Stomach smooth muscle (tissue), 2 donors: ENCODE measurements around the gene RBM43.

Source experiments
- H3K27ac ChIP-seq: one replicate; pipeline ENCODE4 v1.7.0; 2013; ENCODE audit warnings: mild to moderate bottlenecking, low read length, inconsistent platforms
- H3K27me3 ChIP-seq, 2 donors: one replicate each; pipeline ENCODE4 v1.7.0; 2013; ENCODE audit warnings: low read length in 2 of 2; ENCODE audit not compliant: insufficient read depth in 2 of 2, control insufficient read depth in 1 of 2
- H3K36me3 ChIP-seq, 2 donors: one replicate each; pipeline ENCODE4 v1.7.0; 2013; ENCODE audit warnings: low read length in 2 of 2; ENCODE audit not compliant: control insufficient read depth in 2 of 2, insufficient read depth in 2 of 2
- H3K4me1 ChIP-seq: one replicate; pipeline ENCODE4 v1.7.0; 2013; ENCODE audit warnings: low read length; ENCODE audit not compliant: control insufficient read depth, insufficient read depth
- H3K4me3 ChIP-seq, 2 donors: one replicate each; pipeline ENCODE4 v1.7.0; 2013; ENCODE audit warnings: low read length in 2 of 2
- H3K9ac ChIP-seq, 2 donors: one replicate each; pipeline ENCODE4 v1.7.0; 2013; ENCODE audit warnings: low read length in 2 of 2, mild to moderate bottlenecking in 1 of 2
- H3K9me3 ChIP-seq, 2 donors: one replicate each; pipeline ENCODE4 v1.7.0; 2013; ENCODE audit warnings: low read length in 2 of 2; ENCODE audit not compliant: control insufficient read depth in 2 of 2
- donor health status: healthy.
- donor health status: Pancreatic carcinoma.

RBM43 gene

DNA sequence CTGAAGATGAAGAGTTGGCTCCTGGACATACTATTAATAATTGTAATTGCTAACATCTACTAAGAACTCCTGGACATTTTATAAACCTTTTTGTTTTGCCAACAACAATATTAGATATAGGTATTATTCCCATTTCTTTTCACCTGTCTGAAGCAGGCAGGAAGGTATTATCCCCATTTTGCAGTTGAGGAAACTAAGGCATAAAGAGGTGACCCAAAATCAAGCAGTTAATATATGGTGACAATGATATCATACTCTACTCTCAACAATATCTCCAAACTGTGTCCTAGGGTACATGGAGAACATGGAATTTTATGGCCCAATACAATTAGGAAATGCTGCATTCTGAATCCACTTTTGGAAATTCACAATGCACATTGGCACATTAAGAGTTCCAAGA is 29.6 kb upstream of the RBM43 start:
- Histone ChIP-seq H3K9ac (no peak overlapping the region), H3K4me1 (no peaks in the 10 kb centered on the region), H3K27me3 (no peaks in the 10 kb centered on the region), H3K4me3 (no peak overlapping the region), H3K9me3 (no peaks in the 10 kb centered on the region), H3K36me3 (no peaks in the 10 kb centered on the region), H3K27ac (no peak overlapping the region)

- H3K4me3 ChIP-seq, result peak overlapping the region; percentile 76 to 81
- no peaks in the 10 kb centered on the region for H3K36me3 ChIP-seq
- H3K9me3 ChIP-seq, result no peaks in the 10 kb centered on the region
- H3K4me1 ChIP-seq, result no peaks in the 10 kb centered on the region
- H3K27ac ChIP-seq, result peak overlapping the region; percentile 91
- H3K9ac ChIP-seq, result peak overlapping the region; percentile 75 to 78
- H3K27me3 ChIP-seq, result no peaks in the 10 kb centered on the region
Measured at GRCh38 chr2:151289972-151290866, 28.6 kb upstream of the RBM43 start.

DNA sequence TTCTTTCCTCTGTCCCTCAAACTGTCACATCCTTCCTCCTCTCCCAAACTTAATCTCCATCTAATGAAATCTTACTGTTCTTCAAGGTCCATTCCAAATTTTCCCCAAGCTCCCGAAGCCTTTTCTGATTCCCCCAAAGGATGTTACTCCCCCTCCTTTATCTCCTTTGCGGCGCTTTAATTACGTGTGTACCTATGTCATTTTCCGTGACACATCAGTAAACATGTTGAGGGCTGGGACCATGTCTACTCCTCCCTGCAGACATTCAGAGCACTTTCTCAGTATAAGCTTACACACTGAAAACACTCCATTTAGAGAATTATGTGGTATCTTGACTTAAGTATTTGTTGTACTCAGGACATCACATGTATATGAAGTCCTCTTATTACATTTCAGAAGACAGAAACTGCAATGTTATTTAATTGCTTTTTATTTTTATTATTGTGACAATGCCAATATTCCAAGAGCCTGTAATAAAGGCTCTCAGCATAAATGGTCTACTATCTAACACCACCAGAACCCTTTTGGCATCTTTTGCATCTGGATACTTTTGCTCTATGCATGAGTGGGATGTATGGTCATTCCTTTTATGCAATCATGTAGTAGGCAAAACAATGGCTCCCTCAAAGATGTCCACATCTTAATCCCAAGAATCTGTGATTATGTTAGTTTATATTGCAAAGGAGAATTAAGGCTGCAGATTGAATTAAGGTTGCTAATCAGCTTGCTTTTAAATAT is 26.0 kb upstream of the RBM43 start:
- no peak overlapping the region for H3K9ac ChIP-seq
- H3K27me3 ChIP-seq, result no peaks in the 10 kb centered on the region
- H3K4me1 ChIP-seq, result no peaks in the 10 kb centered on the region
- no peaks in the 10 kb centered on the region for H3K9me3 ChIP-seq
- no peak overlapping the region for H3K4me3 ChIP-seq
- H3K36me3 ChIP-seq, result no peaks in the 10 kb centered on the region
- no peak overlapping the region for H3K27ac ChIP-seq

GRCh38 chr2:151282401-151282800 is 20.7 kb upstream of the RBM43 start:
- H3K4me1 ChIP-seq, result no peaks in the 10 kb centered on the region
- no peaks in the 10 kb centered on the region for H3K27me3 ChIP-seq
- no peak overlapping the region for H3K4me3 ChIP-seq
- peaks cover 3 to 16% of the 10 kb centered on the region in 2 donors for H3K36me3 ChIP-seq
- no peak overlapping the region for H3K9ac ChIP-seq
- no peaks in the 10 kb centered on the region for H3K9me3 ChIP-seq
- no peak overlapping the region for H3K27ac ChIP-seq

DNA sequence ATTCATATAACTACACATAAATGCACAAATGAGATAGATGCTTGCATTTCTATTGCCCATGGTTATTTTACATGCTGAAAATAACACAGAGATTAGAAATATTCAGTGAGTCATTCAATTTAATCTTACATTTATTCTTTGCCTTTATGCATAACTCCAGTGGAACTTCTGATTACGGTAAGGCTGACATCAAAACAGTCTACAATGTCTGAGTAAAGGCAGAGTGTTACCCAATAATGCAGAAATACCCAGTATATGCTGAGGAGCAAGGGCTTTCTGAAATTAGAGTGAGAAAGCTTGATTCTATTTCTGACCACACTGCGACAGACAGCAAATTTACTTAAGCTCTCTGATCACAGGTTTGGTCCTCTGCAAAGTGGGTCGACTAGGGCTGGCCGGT is 18.6 kb upstream of the RBM43 start:
- Histone ChIP-seq H3K9me3 (no peaks in the 10 kb centered on the region), H3K4me1 (no peaks in the 10 kb centered on the region), H3K27ac (no peak overlapping the region), H3K4me3 (no peak overlapping the region), H3K36me3 (peaks cover 6 to 20% of the 10 kb centered on the region in 2 donors), H3K9ac (no peak overlapping the region), H3K27me3 (no peaks in the 10 kb centered on the region)

- Histone ChIP-seq H3K9ac (no peak overlapping the region), H3K36me3 (peaks cover 6 to 22% of the 10 kb centered on the region in 2 donors), H3K9me3 (no peaks in the 10 kb centered on the region)
Measured at GRCh38 chr2:151278487-151278886, 16.8 kb upstream of the RBM43 start.

GRCh38 chr2:151277067-151277466 is 15.4 kb upstream of the RBM43 start:
- Histone ChIP-seq H3K27ac (no peak overlapping the region), H3K36me3 (peaks cover 6 to 18% of the 10 kb centered on the region in 2 donors)

More at GRCh38 chr2:151278487-151278886, 16.8 kb upstream of the RBM43 start:
- no peak overlapping the region for H3K27ac ChIP-seq
- H3K4me1 ChIP-seq, result no peaks in the 10 kb centered on the region
- H3K4me3 ChIP-seq, result no peak overlapping the region
- no peaks in the 10 kb centered on the region for H3K27me3 ChIP-seq

DNA sequence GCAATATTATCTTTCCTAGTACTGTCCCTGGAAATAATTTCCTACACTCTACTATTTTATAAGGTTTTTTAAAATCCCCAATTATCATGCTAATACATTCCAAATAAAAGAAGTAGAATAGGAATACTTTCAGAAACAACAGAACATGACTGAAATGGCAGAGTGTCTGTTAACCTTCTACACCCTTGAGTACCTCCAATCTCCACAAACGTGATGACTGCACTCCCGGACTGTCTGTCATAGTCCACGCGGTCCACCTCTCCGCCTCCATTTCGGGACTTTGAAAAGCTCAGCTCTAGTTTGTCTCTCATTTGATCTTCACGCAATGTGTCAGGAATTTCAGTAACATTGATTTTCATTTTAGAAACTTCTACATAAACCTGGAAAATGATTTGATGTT is 13.6 kb upstream of the RBM43 start:
- Histone ChIP-seq H3K4me3 (no peak overlapping the region), H3K9me3 (no peaks in the 10 kb centered on the region), H3K9ac (no peak overlapping the region), H3K27me3 (no peaks in the 10 kb centered on the region), H3K4me1 (no peaks in the 10 kb centered on the region), H3K36me3 (peaks cover 6 to 18% of the 10 kb centered on the region in 2 donors), H3K27ac (no peak overlapping the region)

More at GRCh38 chr2:151277067-151277466, 15.4 kb upstream of the RBM43 start:
- Histone ChIP-seq H3K4me3 (no peak overlapping the region), H3K9me3 (no peaks in the 10 kb centered on the region), H3K4me1 (no peaks in the 10 kb centered on the region), H3K9ac (no peak overlapping the region), H3K27me3 (no peaks in the 10 kb centered on the region)

DNA sequence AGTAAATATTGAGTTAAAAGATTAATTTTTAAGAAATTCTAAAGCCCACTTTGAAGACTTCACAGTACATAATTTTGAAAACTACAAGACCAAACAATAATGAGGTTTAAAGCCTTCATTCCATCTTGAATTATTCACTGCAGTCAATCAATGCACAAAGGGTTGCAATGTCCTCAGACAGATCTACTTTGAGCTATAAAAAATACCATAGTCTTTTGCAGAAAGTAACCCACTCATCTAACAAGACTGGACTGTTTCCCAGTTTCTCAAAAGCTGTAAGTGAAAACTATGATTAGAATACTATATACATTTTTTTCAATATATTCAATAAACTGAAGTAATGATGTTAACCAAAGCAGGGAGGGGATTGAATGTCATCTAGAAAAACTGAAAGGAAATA is 10.2 kb upstream of the RBM43 start:
- Histone ChIP-seq H3K4me3 (no peak overlapping the region), H3K9me3 (no peaks in the 10 kb centered on the region), H3K27ac (no peak overlapping the region), H3K4me1 (no peaks in the 10 kb centered on the region), H3K36me3 (peaks cover 0 to 8% of the 10 kb centered on the region in 2 donors), H3K9ac (no peak overlapping the region), H3K27me3 (no peaks in the 10 kb centered on the region)

DNA sequence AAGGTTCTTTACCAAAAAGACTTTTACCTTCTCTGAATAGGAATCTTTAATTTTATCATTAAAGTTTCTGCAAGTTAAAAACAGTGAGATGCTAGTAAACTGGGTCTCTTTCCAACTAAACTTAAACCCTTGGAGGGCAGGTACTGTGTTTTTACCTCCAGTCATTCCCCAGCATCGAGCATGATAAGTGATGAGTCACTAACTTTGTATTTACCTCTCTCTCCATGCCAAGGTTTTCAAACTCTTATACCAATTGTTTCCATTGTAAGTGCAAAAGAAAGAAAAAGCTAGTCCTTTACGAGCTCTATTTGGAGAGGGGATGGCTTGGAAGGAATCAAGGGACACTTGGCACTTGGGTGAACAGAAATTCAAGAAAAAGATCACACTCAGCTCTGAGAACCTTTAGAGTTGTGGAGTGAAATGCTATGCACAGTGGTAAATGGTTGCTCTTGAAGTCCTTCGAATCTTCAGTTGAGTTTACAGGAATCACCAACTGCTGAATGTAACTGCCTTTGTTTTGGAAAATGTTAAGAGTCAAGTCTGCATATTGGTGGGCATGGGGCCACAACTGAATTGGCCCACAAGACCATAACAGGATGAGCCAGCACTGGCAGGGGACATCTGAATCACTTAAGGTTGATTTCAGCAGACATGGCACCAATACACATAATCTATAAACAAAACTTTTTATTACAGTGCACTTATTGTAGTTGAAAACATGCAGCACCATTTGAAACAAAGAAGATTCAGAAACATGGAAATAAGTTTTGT is 8.3 kb upstream of the RBM43 start:
- Histone ChIP-seq H3K4me3 (no peak overlapping the region), H3K4me1 (no peaks in the 10 kb centered on the region), H3K9ac (no peak overlapping the region), H3K27me3 (no peaks in the 10 kb centered on the region), H3K36me3 (peaks cover 0 to 2% of the 10 kb centered on the region in 2 donors), H3K27ac (no peak overlapping the region), H3K9me3 (no peaks in the 10 kb centered on the region)
